Measurements from ENCODE around the gene CARD11. TPM values are rescaled to one million over a fixed set of nuclear protein-coding genes. Genes with fewer than 3 reads are reported as not detected.

The CARD11 gene
- total RNA-seq, 1 experiment from 2014 or later = 79.2 TPM

GRCh38 chr7:2996141-2996540 lies 47.5 kb downstream of the CARD11 start:
- peaks cover 40% of the 10 kb centered on the region for H3K4me1 Mint-ChIP-seq (ENCODE audit: low read depth, unreplicated experiment)
- H3K27ac Mint-ChIP-seq (ENCODE audit: unreplicated experiment) = no peak overlapping the region
- intact Hi-C loops (cut with micrococcal nuclease; ENCODE audit: unreplicated experiment) = no loop called here
- CTCF ChIA-PET = no interaction called here
- peaks cover 4% of the 10 kb centered on the region for H3K9me3 Mint-ChIP-seq (ENCODE audit: low read depth, unreplicated experiment)
- TF ChIP-seq, protein P1, sequence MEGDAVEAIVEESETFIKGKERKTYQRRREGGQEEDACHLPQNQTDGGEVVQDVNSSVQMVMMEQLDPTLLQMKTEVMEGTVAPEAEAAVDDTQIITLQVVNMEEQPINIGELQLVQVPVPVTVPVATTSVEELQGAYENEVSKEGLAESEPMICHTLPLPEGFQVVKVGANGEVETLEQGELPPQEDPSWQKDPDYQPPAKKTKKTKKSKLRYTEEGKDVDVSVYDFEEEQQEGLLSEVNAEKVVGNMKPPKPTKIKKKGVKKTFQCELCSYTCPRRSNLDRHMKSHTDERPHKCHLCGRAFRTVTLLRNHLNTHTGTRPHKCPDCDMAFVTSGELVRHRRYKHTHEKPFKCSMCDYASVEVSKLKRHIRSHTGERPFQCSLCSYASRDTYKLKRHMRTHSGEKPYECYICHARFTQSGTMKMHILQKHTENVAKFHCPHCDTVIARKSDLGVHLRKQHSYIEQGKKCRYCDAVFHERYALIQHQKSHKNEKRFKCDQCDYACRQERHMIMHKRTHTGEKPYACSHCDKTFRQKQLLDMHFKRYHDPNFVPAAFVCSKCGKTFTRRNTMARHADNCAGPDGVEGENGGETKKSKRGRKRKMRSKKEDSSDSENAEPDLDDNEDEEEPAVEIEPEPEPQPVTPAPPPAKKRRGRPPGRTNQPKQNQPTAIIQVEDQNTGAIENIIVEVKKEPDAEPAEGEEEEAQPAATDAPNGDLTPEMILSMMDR (IDR thresholded peaks at IDR 0.05; ENCODE audit: unreplicated experiment) = no peak
- no peaks in the 10 kb centered on the region for H3K36me3 Mint-ChIP-seq (ENCODE audit: insufficient read depth, unreplicated experiment)
- H3K27me3 Mint-ChIP-seq (ENCODE audit: unreplicated experiment) = no peaks in the 10 kb centered on the region
- no peak for DNase-seq
- no TSS peak for BruUV-seq (replicated peaks)
- H3K4me3 Mint-ChIP-seq (ENCODE audit: low read depth, unreplicated experiment) = no peak overlapping the region

DNA sequence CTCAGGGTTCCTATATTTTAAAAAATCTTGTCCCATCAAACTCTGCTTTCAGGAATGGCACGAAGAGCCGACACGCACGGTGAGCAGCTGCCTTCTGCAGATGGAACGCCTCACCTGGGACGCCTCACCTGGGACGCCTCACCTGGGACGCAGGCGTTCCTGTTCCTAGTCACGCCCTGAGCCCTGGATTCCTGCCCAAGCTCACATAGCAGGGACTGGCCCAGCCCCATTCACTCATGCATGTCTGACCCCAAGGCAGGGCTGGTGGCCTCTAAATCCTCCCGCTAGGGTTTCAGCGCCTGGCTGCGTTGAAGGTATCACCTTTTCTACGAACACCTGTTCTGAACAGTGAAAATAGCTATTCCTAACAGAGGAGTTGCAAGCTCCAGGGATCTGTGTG lies 49.8 kb downstream of the CARD11 start:
- H3K4me3 Mint-ChIP-seq (ENCODE audit: low read depth, unreplicated experiment) = peak overlapping the region; percentile 44
- H3K9me3 Mint-ChIP-seq (ENCODE audit: low read depth, unreplicated experiment) = peaks cover 4% of the 10 kb centered on the region
- TF ChIP-seq, protein P1 (IDR thresholded peaks at IDR 0.05; ENCODE audit: unreplicated experiment) = no peak
- peaks cover 28% of the 10 kb centered on the region for H3K4me1 Mint-ChIP-seq (ENCODE audit: low read depth, unreplicated experiment)
- H3K27me3 Mint-ChIP-seq (ENCODE audit: unreplicated experiment) = no peaks in the 10 kb centered on the region
- no peaks in the 10 kb centered on the region for H3K36me3 Mint-ChIP-seq (ENCODE audit: insufficient read depth, unreplicated experiment)
- CTCF ChIA-PET = interaction anchor here (1.5 kb wide), 1 partner anchor 11 kb away, joined by 3 read pairs; no protein-coding TSS in a partner anchor
- intact Hi-C loops (cut with micrococcal nuclease; ENCODE audit: unreplicated experiment) = no loop called here
- DNase-seq = peak; percentile 73
- no peak overlapping the region for H3K27ac Mint-ChIP-seq (ENCODE audit: unreplicated experiment)
- BruUV-seq (replicated peaks) = no TSS peak

DNA sequence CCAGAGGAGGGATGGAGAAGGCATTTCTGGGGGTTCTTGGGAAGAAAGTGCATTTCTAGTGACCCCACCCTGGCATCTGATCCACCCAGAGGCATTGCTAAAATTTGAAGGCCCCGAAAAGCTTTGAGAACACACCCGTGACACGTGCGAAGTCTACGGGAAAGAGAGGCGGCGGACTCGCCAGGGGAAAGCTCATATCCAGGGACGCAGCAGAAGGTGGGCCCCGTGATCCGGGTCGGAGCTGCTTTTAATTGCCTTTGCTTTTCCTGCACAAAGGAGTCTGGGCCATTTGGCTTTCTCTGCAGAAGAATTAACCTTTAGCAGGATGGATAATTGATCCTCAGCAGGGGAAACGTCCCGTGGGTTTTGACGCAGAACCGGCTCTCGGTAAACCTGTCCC lies 50.3 kb downstream of the CARD11 start:
- BruUV-seq (replicated peaks) = no TSS peak
- Mint-ChIP-seq H3K4me1 (ENCODE audit: low read depth, unreplicated experiment) (peaks cover 24% of the 10 kb centered on the region), H3K27ac (ENCODE audit: unreplicated experiment) (no peak overlapping the region), H3K9me3 (ENCODE audit: low read depth, unreplicated experiment) (peaks cover 6% of the 10 kb centered on the region), H3K36me3 (ENCODE audit: insufficient read depth, unreplicated experiment) (no peaks in the 10 kb centered on the region), H3K4me3 (ENCODE audit: low read depth, unreplicated experiment) (peak overlapping the region; percentile 44), H3K27me3 (ENCODE audit: unreplicated experiment) (no peaks in the 10 kb centered on the region)
- CTCF ChIA-PET = interaction anchor here (1.5 kb wide), 1 partner anchor 12 kb away, joined by 3 read pairs; no protein-coding TSS in a partner anchor
- intact Hi-C loops (cut with micrococcal nuclease; ENCODE audit: unreplicated experiment) = no loop called here
- DNase-seq = no peak
- TF ChIP-seq, protein P1 (IDR thresholded peaks at IDR 0.05; ENCODE audit: unreplicated experiment) = no peak

- Mint-ChIP-seq H3K27ac (ENCODE audit: unreplicated experiment) (no peak overlapping the region), H3K27me3 (ENCODE audit: unreplicated experiment) (no peaks in the 10 kb centered on the region), H3K4me3 (ENCODE audit: low read depth, unreplicated experiment) (no peak overlapping the region), H3K36me3 (ENCODE audit: insufficient read depth, unreplicated experiment) (no peaks in the 10 kb centered on the region), H3K4me1 (ENCODE audit: low read depth, unreplicated experiment) (peaks cover 16% of the 10 kb centered on the region), H3K9me3 (ENCODE audit: low read depth, unreplicated experiment) (peaks cover 6% of the 10 kb centered on the region)
- no peak for DNase-seq
- intact Hi-C loops (cut with micrococcal nuclease; ENCODE audit: unreplicated experiment) = no loop called here
- TF ChIP-seq, protein P1 (IDR thresholded peaks at IDR 0.05; ENCODE audit: unreplicated experiment) = no peak
- CTCF ChIA-PET = interaction anchor here (0.5 kb wide), 1 partner anchor 101 kb away, joined by 4 read pairs; no protein-coding TSS in a partner anchor
- BruUV-seq (replicated peaks) = no TSS peak
These were observed 52.7 kb downstream of the CARD11 start for GRCh38 chr7:2990949-2991470.
